ENCODE results near the gene SF3B2.
"Not testable (repeated sequence)": the region's sequence is repeated elsewhere in the genome, so short reads cannot be mapped to it uniquely, and the experiment has no call there.

The SF3B2 gene, protein sequence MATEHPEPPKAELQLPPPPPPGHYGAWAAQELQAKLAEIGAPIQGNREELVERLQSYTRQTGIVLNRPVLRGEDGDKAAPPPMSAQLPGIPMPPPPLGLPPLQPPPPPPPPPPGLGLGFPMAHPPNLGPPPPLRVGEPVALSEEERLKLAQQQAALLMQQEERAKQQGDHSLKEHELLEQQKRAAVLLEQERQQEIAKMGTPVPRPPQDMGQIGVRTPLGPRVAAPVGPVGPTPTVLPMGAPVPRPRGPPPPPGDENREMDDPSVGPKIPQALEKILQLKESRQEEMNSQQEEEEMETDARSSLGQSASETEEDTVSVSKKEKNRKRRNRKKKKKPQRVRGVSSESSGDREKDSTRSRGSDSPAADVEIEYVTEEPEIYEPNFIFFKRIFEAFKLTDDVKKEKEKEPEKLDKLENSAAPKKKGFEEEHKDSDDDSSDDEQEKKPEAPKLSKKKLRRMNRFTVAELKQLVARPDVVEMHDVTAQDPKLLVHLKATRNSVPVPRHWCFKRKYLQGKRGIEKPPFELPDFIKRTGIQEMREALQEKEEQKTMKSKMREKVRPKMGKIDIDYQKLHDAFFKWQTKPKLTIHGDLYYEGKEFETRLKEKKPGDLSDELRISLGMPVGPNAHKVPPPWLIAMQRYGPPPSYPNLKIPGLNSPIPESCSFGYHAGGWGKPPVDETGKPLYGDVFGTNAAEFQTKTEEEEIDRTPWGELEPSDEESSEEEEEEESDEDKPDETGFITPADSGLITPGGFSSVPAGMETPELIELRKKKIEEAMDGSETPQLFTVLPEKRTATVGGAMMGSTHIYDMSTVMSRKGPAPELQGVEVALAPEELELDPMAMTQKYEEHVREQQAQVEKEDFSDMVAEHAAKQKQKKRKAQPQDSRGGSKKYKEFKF

DNA sequence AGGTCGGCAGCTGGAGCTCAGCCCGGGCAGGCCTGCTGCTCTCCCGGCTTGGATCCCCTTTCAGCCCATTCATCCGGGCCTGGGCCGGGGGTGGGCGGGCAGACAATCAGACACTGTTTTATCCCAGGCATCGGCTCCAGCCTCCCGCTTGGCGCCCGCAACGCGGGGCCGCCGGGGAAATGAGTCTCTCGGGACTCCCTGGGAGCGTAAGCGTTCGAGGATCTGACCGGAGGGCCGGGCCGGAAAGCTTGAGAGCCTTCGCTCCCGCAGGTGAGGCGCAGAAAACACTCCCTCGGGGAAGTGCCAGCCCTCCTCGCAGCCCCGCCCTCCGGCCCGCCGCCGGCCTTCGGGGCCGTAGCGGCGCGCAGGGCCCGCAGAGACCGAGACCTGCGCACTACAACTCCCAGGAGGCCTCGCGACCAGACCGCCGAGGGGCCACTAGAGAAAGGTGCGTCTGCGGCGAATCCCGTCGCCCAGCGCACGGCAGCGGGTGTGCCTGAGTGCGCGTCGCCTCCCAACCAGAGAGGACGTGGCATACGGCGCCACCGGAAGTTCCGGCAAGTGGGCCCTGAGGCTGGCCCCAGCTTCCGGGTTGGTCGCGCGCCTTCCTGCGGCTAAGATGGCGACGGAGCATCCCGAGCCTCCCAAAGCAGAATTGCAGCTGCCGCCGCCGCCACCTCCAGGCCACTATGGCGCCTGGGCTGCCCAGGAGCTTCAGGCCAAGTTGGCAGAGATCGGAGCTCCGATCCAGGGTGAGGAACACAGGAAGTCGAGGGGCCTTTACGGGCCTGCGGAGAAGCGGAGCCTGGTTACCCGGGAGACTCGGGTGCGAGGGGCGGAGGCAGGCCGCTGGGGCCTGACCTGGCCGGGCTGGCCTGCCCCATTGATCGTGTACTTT is at the start of gene SF3B2:
Gene SF3B2, plus strand, starts transcription at position 599 of the 898 bp plus-strand sequence. Its CDS starts 21 bp downstream, at position 620.
- no peak for TF ChIP-seq GATA1 (IDR thresholded peaks at IDR 0.05; ENCODE audit: low read depth, low read length)
- TF ChIP-seq POLR2A (IDR thresholded peaks at IDR 0.05; ENCODE audit: low read length) = peak; percentile 85
- peak; percentile 99 for DNase-seq

DNA sequence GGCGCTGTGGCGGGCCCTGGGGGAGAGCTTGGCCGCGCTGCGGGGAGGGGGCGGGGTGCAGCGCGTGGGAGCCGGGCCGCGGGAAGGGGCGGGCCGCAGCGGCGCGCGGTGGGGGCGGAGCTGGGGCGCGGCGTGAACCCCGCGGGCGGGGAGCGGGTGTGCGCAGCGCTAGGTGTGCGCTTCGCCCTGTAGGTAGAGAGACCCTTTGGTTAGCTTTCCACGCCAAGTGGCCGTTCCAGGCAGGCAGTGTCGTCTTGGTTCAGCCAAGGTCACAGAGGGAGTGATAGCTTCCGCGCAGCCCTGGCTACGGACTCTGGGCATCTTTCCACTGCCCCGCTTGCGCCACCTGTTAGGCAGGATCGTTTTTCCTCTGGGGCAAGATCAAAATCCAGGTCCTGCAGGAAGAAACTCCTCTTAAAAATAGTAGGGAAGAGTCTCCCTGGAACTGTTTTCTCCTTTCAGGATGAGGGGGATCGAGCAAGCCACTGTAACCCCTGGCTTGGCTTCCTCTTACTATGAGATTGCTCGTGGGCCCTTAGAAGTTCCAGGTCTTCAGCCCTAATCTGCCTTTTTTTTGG is 49.4 kb upstream of the SF3B2 start:
- TF ChIP-seq POLR2A (IDR thresholded peaks at IDR 0.05; ENCODE audit: low read length) (no peak), GATA1 (IDR thresholded peaks at IDR 0.05; ENCODE audit: low read depth, low read length) (no peak)
- DNase-seq = no peak

DNA sequence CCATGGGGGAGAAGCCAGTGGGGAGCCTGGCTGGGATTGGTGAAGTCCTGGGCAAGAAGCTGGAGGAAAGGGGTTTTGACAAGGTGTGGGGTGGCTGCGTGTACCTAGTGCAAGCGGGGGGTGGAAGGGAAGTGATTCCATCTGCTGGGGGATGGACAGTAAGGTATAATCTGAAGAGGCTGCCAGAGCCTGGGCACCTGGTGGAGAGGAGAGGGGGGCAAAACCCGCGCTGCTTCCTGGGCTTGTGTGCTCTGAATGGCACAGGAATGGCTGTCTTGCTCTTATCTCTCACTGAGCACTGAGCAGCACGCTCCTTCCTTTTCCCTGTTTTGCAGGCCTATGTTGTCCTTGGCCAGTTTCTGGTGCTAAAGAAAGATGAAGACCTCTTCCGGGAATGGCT is 48.9 kb upstream of the SF3B2 start:
- TF ChIP-seq POLR2A (IDR thresholded peaks at IDR 0.05; ENCODE audit: low read length) = no peak
- TF ChIP-seq GATA1 (IDR thresholded peaks at IDR 0.05; ENCODE audit: low read depth, low read length) = no peak
- no peak for DNase-seq

DNA sequence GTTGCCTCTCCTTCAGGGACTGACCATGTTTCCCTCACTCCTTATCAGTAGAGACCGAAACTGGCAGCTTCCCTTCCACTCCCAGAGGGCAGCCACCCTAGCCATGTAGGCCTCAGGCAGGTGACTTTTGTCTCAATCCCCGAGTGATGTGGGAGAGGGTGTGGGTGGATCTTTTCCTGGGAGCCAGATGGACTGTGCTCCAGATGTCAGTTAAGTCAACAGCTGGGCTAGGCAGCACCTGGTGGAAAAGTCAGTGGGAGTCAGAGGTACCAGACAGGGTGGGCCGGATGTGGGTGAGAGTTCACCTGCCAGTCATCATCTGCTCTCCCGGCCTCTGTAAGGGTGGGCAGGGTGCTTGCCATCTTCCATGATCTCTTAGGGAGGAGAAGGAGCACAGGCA is 48.0 kb upstream of the SF3B2 start:
- TF ChIP-seq GATA1 (IDR thresholded peaks at IDR 0.05; ENCODE audit: low read depth, low read length) (no peak), POLR2A (IDR thresholded peaks at IDR 0.05; ENCODE audit: low read length) (no peak)
- DNase-seq = no peak

DNA sequence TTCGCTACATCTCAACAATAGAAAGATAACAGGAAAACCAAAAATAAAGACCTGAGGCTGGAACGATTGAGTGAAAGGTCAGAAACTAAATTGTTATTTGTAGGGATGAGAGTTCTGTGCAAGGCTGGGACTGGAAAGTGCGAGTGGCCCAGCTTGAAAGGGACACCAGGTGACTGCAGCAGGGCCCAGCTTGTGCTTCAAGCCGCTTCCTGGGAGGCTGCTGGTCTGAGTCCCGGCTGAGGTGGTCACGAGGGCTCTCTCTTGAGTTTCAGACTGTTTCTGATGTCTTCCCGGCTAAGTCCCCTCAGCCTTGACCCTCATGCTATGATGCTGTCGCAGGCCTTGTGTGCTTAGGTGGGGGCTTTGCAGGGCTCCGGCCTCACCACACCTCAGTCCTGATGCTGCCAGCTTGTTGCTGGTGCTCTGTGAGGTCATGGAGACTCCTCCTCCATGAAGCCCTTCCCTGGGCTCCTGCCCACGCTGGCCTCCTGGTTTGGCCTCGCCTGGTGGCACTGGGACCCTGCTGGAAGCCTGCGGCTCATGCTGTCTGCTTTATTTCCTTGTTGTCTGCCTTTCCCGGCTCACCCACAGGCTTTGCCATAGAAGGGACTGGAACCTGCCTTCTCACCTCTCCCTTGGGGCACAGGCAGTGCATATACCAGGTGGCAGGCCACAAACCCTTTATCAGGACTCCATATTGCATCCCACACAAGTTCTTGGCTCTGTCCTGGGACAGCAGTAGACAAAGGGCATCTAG is 45.9 kb upstream of the SF3B2 start:
- DNase-seq = no peak
- no peak for TF ChIP-seq GATA1 (IDR thresholded peaks at IDR 0.05; ENCODE audit: low read depth, low read length)
- TF ChIP-seq POLR2A (IDR thresholded peaks at IDR 0.05; ENCODE audit: low read length) = no peak

DNA sequence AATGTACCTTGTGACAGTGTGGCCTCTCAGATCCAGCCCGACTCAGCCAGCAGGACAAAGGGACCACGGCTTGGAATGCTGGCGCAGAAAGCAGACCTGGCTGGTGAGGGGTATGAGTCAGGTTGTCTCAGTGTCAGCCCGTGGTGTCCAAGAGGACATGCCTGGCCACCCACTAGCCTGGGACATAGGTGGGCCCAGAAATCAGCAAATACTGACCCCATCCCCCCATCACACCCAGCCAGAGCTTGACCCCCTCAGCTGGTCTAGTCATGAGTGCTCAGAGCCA is 45.3 kb upstream of the SF3B2 start:
- no peak for TF ChIP-seq GATA1 (IDR thresholded peaks at IDR 0.05; ENCODE audit: low read depth, low read length)
- no peak for TF ChIP-seq POLR2A (IDR thresholded peaks at IDR 0.05; ENCODE audit: low read length)
- DNase-seq = no peak

DNA sequence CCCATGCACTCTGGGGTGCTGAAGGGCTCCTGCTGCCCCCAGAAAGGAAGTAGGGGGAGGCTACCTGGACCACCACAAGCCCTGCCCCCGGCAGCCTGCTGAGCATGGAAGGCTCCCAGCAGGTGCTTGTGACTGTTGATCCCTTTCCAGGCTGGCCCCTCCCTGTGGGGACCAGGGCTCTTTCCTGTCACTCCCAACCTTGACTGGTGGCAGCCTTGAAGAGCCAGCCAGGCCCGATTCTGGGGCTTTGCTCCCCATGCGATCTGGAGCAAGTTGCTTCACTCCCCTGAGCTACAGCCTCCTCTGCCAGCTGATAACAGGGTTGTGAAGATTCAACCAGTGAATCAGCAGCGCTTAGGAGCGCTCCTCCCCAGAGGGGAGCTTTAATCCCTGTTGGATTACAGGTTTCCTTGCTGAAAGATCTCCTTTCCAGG is 44.9 kb upstream of the SF3B2 start:
- peak; percentile 35 to 39 for DNase-seq
- no peak for TF ChIP-seq POLR2A (IDR thresholded peaks at IDR 0.05; ENCODE audit: low read length)
- no peak for TF ChIP-seq GATA1 (IDR thresholded peaks at IDR 0.05; ENCODE audit: low read depth, low read length)

DNA sequence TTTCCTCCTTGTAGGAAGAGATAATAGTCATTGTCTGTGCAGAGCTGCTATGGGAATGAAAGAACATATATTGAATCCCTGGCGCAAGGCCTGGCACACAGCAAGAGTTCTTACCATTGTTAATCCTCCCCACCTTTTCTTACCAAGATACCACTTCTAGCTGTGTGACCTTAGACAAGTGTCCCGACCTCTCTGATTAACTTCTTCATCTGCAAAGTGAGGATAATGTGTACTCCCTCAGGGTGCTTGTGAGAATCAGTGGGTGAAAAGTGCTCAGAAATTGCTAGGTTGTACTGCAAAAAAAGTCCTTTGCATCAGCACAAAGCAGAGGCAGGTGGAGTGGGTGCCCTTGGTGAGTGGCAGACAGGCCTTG is 44.1 kb upstream of the SF3B2 start:
- no peak for DNase-seq
- TF ChIP-seq GATA1 (IDR thresholded peaks at IDR 0.05; ENCODE audit: low read depth, low read length) (no peak), POLR2A (IDR thresholded peaks at IDR 0.05; ENCODE audit: low read length) (no peak)

DNA sequence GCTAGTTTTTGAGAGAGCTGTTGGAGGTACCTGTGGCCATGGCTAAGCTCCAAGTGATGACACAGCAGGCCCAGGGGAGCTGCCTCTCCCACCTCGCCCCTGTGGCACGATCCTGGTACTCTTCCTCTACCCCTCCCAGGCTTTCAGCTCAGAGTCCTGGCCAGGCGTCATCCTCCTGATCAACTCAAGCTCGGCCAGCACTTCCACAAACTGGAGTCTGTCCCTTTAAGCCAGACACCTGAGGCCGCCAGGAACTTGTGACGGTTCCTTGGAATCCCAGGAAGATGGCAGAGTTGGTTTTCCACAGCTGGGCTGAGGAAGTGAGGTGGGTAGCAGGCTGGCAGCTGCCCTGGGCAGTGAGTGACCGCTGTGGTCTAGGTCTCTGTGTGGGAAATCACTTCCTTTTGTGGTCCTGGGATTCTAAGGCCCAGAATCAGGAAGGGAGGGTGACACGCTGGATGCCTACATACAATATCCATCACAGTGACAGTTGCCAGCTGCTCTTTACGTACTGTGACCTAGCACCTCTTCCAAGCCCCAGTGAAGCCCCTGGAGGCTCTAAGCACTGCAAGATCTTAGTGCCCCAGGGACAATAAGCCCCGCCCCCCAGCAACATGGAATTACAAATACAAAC is 43.6 kb upstream of the SF3B2 start:
- no peak for DNase-seq
- TF ChIP-seq POLR2A (IDR thresholded peaks at IDR 0.05; ENCODE audit: low read length) (no peak), GATA1 (IDR thresholded peaks at IDR 0.05; ENCODE audit: low read depth, low read length) (no peak)

DNA sequence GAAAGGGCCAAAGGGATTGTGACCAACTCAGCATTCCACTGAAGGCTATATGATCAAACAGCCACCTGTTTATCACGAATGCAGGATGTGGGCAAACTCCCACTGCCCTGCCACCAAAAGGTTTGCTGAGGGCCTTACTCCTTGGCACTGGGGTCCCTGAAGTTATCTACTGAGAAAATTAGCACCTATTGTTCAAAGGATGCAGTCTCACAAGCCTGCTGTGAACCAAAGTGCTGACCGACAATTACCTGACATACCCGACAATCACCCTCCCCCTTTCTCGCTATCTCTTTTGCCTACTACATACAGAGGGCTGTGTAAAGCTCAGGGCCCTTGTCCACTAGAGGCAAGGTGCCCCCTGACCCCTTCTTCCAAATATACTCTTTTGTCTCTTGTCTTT is 42.1 kb upstream of the SF3B2 start:
- not testable (repeated sequence) for DNase-seq

DNA sequence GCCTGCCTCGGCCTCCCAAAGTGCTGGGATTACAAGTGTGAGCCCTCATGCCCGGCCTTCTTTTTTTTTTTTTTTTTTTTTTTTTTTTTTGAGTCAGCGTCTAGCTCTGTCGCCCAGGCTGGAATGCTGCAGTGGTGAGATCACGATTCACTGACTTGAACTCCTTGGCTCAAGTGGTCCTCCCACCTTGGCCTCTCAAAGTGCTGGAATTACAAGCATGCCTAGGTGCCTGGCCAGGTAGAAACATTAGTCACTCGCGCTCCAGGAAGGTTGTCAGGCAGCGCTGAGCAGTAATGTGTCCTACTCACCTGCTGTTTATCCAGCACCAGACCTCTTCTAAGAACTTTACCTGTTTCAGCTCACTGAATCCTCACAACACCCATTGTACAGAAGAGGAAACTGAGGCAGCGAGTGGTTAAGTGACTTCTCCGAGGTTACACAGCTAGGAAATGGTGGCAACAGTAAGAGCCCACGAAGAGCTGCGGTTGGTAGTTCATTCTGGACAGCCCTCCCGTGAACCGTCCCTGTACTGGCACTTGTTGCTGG is 40.9 kb upstream of the SF3B2 start:
- no peak for TF ChIP-seq GATA1 (IDR thresholded peaks at IDR 0.05; ENCODE audit: low read depth, low read length)
- TF ChIP-seq POLR2A (IDR thresholded peaks at IDR 0.05; ENCODE audit: low read length) = no peak
- no peak for DNase-seq

DNA sequence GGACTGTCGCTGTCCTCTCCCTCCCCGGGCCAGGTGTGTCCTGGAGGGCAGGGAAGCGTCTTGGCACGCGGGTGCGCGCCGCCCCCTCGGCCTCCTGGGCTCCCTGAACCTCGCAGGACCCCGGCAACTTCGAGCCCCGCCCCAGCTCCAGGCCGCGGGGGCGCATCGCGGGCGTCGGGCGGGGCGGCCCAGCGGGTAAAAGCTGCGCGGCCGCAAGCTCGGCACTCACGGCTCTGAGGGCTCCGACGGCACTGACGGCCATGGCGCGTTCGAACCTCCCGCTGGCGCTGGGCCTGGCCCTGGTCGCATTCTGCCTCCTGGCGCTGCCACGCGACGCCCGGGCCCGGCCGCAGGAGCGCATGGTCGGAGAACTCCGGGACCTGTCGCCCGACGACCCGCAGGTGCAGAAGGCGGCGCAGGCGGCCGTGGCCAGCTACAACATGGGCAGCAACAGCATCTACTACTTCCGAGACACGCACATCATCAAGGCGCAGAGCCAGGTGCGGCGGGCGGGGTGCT is 40.3 kb upstream of the SF3B2 start, which contains the start of gene CST6:
Gene CST6, plus strand, starts transcription at position 224 of the 519 bp plus-strand sequence. Its CDS starts 37 bp downstream, at position 261.
- TF ChIP-seq POLR2A (IDR thresholded peaks at IDR 0.05; ENCODE audit: low read length) (no peak), GATA1 (IDR thresholded peaks at IDR 0.05; ENCODE audit: low read depth, low read length) (no peak)
- no peak for DNase-seq
